PFSK-1 (cell line): ENCODE results near the gene TMC1.

Source experiments
- POLR2AphosphoS5 ChIP-seq: IDR thresholded peaks from 2 replicates; pipeline ENCODE4 v1.6.1; 2012; ENCODE audit warnings: low read depth, mild to moderate bottlenecking, control low read depth, low read length, moderate library complexity
- REST ChIP-seq, 2 experiments: IDR thresholded peaks; 2 replicates each; pipeline versions ENCODE4 v1.6.1 to v1.8.0; 2011 to 2012; ENCODE audit warnings: low read depth in 2 of 2, low read length in 2 of 2, control low read depth in 1 of 2, inconsistent platforms in 1 of 2, mild to moderate bottlenecking in 1 of 2, moderate library complexity in 1 of 2; ENCODE audit not compliant: insufficient read depth in 1 of 2
- SIN3A ChIP-seq: IDR thresholded peaks from 2 replicates; pipeline ENCODE4 v1.6.1; 2012; ENCODE audit warnings: mild to moderate bottlenecking, low read length, moderate library complexity, borderline replicate concordance; ENCODE audit not compliant: insufficient read depth
- TAF1 ChIP-seq: IDR thresholded peaks from 2 replicates; pipeline ENCODE4 v1.6.1; 2012; ENCODE audit warnings: low read length, control low read depth, borderline replicate concordance; ENCODE audit not compliant: insufficient read depth

- TF ChIP-seq POLR2AphosphoS5 (no peak), SIN3A (no peak), REST (IDR thresholded peaks at IDR 0.05; ENCODE audit: insufficient read depth in 1 of 2, low read depth in 2 of 2, low read length in 2 of 2) (no peak), TAF1 (no peak)
Observed at GRCh38 chr9:72597601-72598000, 76.2 kb downstream of the TMC1 start.
